Measurements from ENCODE around the gene MLPH. TPM values are rescaled to one million over a fixed set of nuclear protein-coding genes. Genes with fewer than 3 reads are reported as not detected.

The MLPH gene
- total and polyA plus RNA-seq, 2 of the 13 experiments (the other 11 are each of a cell fraction or from before 2014, with no cell fraction given): 0.12 TPM; not detected in 1

DNA sequence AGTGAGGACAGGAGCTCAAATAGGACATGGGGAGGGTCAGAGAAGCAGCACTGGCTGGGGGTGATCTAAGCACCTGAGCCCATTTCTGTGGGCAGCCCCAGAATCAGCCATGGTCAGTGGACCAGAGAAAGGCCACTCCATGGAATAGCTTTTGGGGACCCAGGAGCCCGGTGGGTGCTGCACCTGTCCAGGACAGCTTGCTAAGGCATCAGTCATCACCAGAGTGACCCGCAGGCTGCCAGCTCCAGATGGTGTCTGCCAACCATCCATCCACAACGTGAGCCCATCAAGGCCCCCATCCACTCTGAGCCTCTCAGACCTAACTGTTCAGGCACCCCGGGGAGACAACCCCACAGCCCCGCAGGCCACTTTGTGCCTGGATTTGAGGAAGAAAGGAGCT lies 49.5 kb upstream of the MLPH start:
- intact Hi-C loops (cut with micrococcal nuclease; ENCODE audit: unreplicated experiment): no loop called here
- Histone ChIP-seq H3K36me3 (replicated peaks in 1 of 2; ENCODE audit: control insufficient read depth in 1 of 2, insufficient read depth in 2 of 2, low read length in 2 of 2) (no peaks in the 10 kb centered on the region), H3K27me3 (ENCODE audit: control insufficient read depth in 1 of 2, insufficient read depth in 2 of 2, low read length in 2 of 2) (peaks cover 4 to 44% of the 10 kb centered on the region in 2 experiments), H3K79me2 (ENCODE audit: insufficient read depth, low read length) (no peaks in the 10 kb centered on the region), H3K4me3 (replicated peaks in 1 of 3; ENCODE audit: insufficient read depth in 1 of 3, low read depth in 2 of 3, low read length in 3 of 3) (no peak overlapping the region), H4K20me1 (ENCODE audit: insufficient read depth, low read length) (no peaks in the 10 kb centered on the region), H3K4me1 (ENCODE audit: insufficient read depth, low read length) (no peaks in the 10 kb centered on the region), H3K9me3 (ENCODE audit: low read length) (no peaks in the 10 kb centered on the region), H3K9ac (ENCODE audit: insufficient read depth, low read depth, low read length) (no peak overlapping the region), H3K4me2 (ENCODE audit: low read depth, low read length) (no peak overlapping the region), H2AFZ (ENCODE audit: low read length) (no peak overlapping the region), H3K27ac (ENCODE audit: extremely low read length, insufficient read depth, low read length) (no peak overlapping the region)
- FAIRE-seq (no peak), DNase-seq (ENCODE audit: low spot score) (no peak), ATAC-seq (no peak)
- CTCF ChIA-PET (ENCODE audit: low intra/inter-chr PET ratio, low total read pairs): no interaction called here
- in situ Hi-C loops (cut with HindIII; ENCODE audit: extremely low pct_ligation_motif_present, low pct_unique_long_range_greater_than_20kb): no loop called here
- 7% methylated on average over 3 of the region's 5 CpGs for WGBS (ENCODE audit: low lambda C conversion rate)
- TF ChIP-seq, protein P1, sequence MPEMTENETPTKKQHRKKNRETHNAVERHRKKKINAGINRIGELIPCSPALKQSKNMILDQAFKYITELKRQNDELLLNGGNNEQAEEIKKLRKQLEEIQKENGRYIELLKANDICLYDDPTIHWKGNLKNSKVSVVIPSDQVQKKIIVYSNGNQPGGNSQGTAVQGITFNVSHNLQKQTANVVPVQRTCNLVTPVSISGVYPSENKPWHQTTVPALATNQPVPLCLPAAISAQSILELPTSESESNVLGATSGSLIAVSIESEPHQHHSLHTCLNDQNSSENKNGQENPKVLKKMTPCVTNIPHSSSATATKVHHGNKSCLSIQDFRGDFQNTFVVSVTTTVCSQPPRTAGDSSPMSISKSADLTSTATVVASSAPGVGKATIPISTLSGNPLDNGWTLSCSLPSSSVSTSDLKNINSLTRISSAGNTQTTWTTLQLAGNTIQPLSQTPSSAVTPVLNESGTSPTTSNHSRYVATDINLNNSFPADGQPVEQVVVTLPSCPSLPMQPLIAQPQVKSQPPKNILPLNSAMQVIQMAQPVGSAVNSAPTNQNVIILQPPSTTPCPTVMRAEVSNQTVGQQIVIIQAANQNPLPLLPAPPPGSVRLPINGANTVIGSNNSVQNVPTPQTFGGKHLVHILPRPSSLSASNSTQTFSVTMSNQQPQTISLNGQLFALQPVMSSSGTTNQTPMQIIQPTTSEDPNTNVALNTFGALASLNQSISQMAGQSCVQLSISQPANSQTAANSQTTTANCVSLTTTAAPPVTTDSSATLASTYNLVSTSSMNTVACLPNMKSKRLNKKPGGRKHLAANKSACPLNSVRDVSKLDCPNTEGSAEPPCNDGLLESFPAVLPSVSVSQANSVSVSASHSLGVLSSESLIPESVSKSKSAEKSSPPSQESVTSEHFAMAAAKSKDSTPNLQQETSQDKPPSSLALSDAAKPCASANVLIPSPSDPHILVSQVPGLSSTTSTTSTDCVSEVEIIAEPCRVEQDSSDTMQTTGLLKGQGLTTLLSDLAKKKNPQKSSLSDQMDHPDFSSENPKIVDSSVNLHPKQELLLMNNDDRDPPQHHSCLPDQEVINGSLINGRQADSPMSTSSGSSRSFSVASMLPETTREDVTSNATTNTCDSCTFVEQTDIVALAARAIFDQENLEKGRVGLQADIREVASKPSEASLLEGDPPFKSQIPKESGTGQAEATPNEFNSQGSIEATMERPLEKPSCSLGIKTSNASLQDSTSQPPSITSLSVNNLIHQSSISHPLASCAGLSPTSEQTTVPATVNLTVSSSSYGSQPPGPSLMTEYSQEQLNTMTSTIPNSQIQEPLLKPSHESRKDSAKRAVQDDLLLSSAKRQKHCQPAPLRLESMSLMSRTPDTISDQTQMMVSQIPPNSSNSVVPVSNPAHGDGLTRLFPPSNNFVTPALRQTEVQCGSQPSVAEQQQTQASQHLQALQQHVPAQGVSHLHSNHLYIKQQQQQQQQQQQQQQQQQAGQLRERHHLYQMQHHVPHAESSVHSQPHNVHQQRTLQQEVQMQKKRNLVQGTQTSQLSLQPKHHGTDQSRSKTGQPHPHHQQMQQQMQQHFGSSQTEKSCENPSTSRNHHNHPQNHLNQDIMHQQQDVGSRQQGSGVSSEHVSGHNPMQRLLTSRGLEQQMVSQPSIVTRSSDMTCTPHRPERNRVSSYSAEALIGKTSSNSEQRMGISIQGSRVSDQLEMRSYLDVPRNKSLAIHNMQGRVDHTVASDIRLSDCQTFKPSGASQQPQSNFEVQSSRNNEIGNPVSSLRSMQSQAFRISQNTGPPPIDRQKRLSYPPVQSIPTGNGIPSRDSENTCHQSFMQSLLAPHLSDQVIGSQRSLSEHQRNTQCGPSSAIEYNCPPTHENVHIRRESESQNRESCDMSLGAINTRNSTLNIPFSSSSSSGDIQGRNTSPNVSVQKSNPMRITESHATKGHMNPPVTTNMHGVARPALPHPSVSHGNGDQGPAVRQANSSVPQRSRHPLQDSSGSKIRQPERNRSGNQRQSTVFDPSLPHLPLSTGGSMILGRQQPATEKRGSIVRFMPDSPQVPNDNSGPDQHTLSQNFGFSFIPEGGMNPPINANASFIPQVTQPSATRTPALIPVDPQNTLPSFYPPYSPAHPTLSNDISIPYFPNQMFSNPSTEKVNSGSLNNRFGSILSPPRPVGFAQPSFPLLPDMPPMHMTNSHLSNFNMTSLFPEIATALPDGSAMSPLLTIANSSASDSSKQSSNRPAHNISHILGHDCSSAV (CRISPR knock-in tag; IDR thresholded peaks at IDR 0.05; ENCODE audit: borderline replicate concordance): no peak
- BruUV-seq (replicated peaks): no TSS peak
- POLR2A ChIA-PET: no interaction called here
